ENCODE data around the gene TGFB3.

- TF ChIP-seq CTCF (IDR thresholded peaks at IDR 0.05; ENCODE audit: low read depth, low read length, missing input control) (no peak), RXRA (IDR thresholded peaks at IDR 0.05) (no peak), GABPA (IDR thresholded peaks at IDR 0.05 in 1 of 2, conservative IDR thresholded peaks at IDR 0.05 in 1 of 2) (no peak), TAF1 (conservative IDR thresholded peaks at IDR 0.05) (no peak), SP1 (IDR thresholded peaks at IDR 0.05) (no peak), YY1 (IDR thresholded peaks at IDR 0.05) (no peak), EGR1 (IDR thresholded peaks at IDR 0.05; ENCODE audit: low read depth in 2 of 2) (no peak), FOXA2 (IDR thresholded peaks at IDR 0.05) (no peak), JUND (IDR thresholded peaks at IDR 0.05) (no peak)
Observed at GRCh38 chr14:75979648-75980565, 1.9 kb downstream of the TGFB3 start.

Data from liver (tissue), 3 donors.